A673 (cell line): ENCODE measurements around the gene SLC35A1. TPM values are rescaled to one million over a fixed set of nuclear protein-coding genes. Genes with fewer than 3 reads are reported as not detected.

ENCODE experiments used
- BruUV-seq: library from RNA; stranded (reverse); fragments of 400-500 nt; replicated peaks from 2 replicates; lab custom pipeline; 2021; lab: Mats Ljungman, UMichigan
- CTCF ChIA-PET: fragments of 300-600 bp; sonication (Branson Sonifier 250); formaldehyde crosslinking; loops from one replicate; lab custom pipeline; 2022; ENCODE audit warnings: antibody characterized with exemption; lab: Charles Lee
- POLR2A ChIA-PET: fragments of 300-600 bp; sonication (Branson Sonifier 250); formaldehyde crosslinking; loops from one replicate; lab custom pipeline; 2022; ENCODE audit warnings: antibody characterized with exemption; ENCODE audit not compliant: low non-redundant PET; lab: Charles Lee
- DNase-seq: peaks from one replicate; pipeline ENCODE4 v3.0.0-alpha.2; 2015; ENCODE audit warnings: low spot score
- H3K27ac ChIP-seq: fragments of 200-600 bp; sonication (generic); 2 replicates; pipeline ENCODE4 v1.5.1; 2016; ENCODE audit warnings: mixed run types, low read depth, mild to moderate bottlenecking, mixed read lengths, antibody characterized with exemption, low read length; ENCODE audit not compliant: poor library complexity, severe bottlenecking
- H3K27me3 ChIP-seq: fragments of 200-600 bp; sonication (generic); replicated peaks from 2 replicates; pipeline ENCODE4 v1.6.1; 2017; ENCODE audit warnings: mixed run types, low read depth, mild to moderate bottlenecking, mixed read lengths, antibody characterized with exemption, low read length; ENCODE audit not compliant: insufficient read depth, poor library complexity
- H3K36me3 ChIP-seq: fragments of 200-600 bp; sonication (generic); 2 replicates; pipeline ENCODE4 v1.6.1; 2016; ENCODE audit warnings: mixed run types, mild to moderate bottlenecking, mixed read lengths, antibody characterized with exemption, low read length; ENCODE audit not compliant: insufficient read depth, poor library complexity, severe bottlenecking
- H3K4me1 ChIP-seq: fragments of 200-600 bp; sonication (generic); 2 replicates; pipeline ENCODE4 v1.6.1; 2017; ENCODE audit warnings: mixed run types, mild to moderate bottlenecking, mixed read lengths, antibody characterized with exemption, low read length; ENCODE audit not compliant: insufficient read depth, poor library complexity, severe bottlenecking
- H3K4me3 ChIP-seq: fragments of 200-600 bp; sonication (generic); 2 replicates; pipeline ENCODE4 v1.5.1; 2016; ENCODE audit warnings: low read depth, mixed run types, mild to moderate bottlenecking, mixed read lengths, low read length; ENCODE audit not compliant: poor library complexity, severe bottlenecking
- H3K9me3 ChIP-seq: fragments of 200-600 bp; sonication (generic); 2 replicates; pipeline ENCODE4 v1.6.1; 2016; ENCODE audit warnings: mixed run types, low read depth, mild to moderate bottlenecking, mixed read lengths, antibody characterized with exemption, low read length; ENCODE audit not compliant: poor library complexity, severe bottlenecking
- EZH2 ChIP-seq: fragments of 200-600 bp; sonication (generic); IDR thresholded peaks from 2 replicates; pipeline ENCODE4 v1.6.1; 2017; ENCODE audit warnings: borderline replicate concordance, low read depth, mild to moderate bottlenecking, mixed read lengths, antibody characterized with exemption, low read length; ENCODE audit not compliant: poor library complexity, severe bottlenecking
- intact Hi-C: fragments of 100-400 bp; cut with micrococcal nuclease; formaldehyde crosslinking; loops from one replicate; pipeline ENCODE4 v1.10.0; 2022; ENCODE audit not compliant: unreplicated experiment
- total RNA-seq: library from RNA; stranded (reverse); gene quantifications from 2 replicates; pipeline ENCODE4 v1.2.3, GENCODE V29; 2021
- TF ChIP-seq, protein P1 (sequence below): fragments of 300-800, 200-600 bp; sonication (generic); conservative IDR thresholded peaks from 2 replicates; pipeline ENCODE4 v1.5.1; 2017; ENCODE audit warnings: low read depth, mild to moderate bottlenecking, antibody characterized with exemption, low read length, moderate library complexity, mixed read lengths

Gene SLC35A1
- total RNA-seq, 1 experiment from 2014 or later = 11.5 TPM

DNA sequence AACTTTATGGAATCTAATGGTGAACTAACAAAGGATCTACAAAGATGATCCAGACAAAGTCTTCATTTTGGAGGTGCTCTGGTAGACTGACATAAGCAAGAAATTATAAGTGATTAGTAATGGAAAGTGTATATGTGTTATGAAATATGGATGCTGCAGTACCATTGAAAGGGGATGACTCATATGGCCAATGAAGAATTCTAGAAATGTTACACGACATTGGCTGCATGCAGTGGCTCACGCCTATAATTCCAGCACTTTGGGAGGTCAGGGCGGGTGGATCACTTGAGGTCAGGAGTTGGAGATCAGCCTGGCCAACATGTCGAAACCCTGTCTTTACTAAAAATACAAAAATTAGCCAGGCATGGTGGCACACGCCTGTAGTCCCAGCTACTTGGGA is 41.5 kb upstream of the SLC35A1 start:
- no peak overlapping the region for H3K4me3 ChIP-seq
- ChIA-PET POLR2A (no interaction called here), CTCF (no interaction called here)
- peaks cover 31% of the 10 kb centered on the region for H3K27me3 ChIP-seq
- H3K27ac ChIP-seq = no peak overlapping the region
- intact Hi-C loops = no loop called here
- BruUV-seq = no TSS peak
- DNase-seq = no peak
- no peaks in the 10 kb centered on the region for H3K4me1 ChIP-seq
- TF ChIP-seq EZH2 = no peak
- H3K9me3 ChIP-seq = no peaks in the 10 kb centered on the region
- no peaks in the 10 kb centered on the region for H3K36me3 ChIP-seq

DNA sequence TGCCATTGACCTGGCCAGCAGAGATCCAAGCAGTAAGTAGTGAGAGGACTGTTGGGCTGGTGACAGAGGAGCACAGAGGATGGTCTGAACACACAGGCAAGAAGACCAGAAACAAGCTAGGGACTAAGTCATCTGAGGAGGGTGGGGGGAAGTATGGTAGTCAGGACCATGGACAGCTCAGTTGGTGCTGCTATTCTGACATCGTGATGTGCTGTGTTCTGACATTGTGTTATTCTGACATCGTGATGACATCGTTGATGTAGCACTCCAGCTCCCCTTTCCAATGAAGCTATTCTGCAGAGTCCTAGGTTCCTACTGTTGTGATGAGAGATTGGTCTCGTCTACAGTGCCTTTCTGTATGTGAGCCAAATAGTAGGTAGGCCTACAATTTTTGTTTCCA is 36.3 kb upstream of the SLC35A1 start:
- Histone ChIP-seq H3K36me3 (no peaks in the 10 kb centered on the region), H3K4me3 (no peak overlapping the region), H3K27me3 (peaks cover 14% of the 10 kb centered on the region), H3K9me3 (no peaks in the 10 kb centered on the region), H3K4me1 (no peaks in the 10 kb centered on the region), H3K27ac (no peak overlapping the region)
- POLR2A ChIA-PET = no interaction called here
- intact Hi-C loops = no loop called here
- CTCF ChIA-PET = no interaction called here
- no TSS peak for BruUV-seq
- peak; percentile 75 for DNase-seq
- TF ChIP-seq, protein P1, sequence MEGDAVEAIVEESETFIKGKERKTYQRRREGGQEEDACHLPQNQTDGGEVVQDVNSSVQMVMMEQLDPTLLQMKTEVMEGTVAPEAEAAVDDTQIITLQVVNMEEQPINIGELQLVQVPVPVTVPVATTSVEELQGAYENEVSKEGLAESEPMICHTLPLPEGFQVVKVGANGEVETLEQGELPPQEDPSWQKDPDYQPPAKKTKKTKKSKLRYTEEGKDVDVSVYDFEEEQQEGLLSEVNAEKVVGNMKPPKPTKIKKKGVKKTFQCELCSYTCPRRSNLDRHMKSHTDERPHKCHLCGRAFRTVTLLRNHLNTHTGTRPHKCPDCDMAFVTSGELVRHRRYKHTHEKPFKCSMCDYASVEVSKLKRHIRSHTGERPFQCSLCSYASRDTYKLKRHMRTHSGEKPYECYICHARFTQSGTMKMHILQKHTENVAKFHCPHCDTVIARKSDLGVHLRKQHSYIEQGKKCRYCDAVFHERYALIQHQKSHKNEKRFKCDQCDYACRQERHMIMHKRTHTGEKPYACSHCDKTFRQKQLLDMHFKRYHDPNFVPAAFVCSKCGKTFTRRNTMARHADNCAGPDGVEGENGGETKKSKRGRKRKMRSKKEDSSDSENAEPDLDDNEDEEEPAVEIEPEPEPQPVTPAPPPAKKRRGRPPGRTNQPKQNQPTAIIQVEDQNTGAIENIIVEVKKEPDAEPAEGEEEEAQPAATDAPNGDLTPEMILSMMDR = no peak
- no peak for TF ChIP-seq EZH2

DNA sequence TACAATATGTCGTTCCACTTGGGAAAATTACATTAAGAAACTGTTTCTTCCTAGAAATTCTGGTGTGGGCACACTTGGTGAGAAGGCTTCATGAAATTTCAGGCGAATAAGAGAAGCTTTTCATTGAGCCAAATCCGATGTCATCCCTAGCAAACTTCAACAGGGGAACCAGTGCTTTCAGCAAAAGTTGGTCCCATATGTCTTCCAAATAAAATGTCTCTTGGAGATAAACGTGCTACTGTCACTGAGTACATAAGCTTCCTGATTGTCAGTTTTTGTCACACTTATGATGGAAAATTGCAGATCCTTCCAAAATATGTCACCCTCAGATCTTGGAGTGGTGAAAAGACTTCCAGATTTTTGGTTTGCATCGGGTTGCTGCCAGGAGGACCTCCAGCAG is 31.1 kb upstream of the SLC35A1 start:
- CTCF ChIA-PET = interaction anchor here (0.5 kb wide), 1 partner anchor 216 kb away, joined by 4 read pairs; no protein-coding TSS in a partner anchor
- TF ChIP-seq EZH2 = no peak
- TF ChIP-seq, protein P1 = no peak
- intact Hi-C loops = no loop called here
- Histone ChIP-seq H3K27ac (no peak overlapping the region), H3K36me3 (no peaks in the 10 kb centered on the region), H3K9me3 (no peaks in the 10 kb centered on the region), H3K27me3 (peaks cover 11% of the 10 kb centered on the region), H3K4me1 (no peaks in the 10 kb centered on the region), H3K4me3 (no peak overlapping the region)
- BruUV-seq = no TSS peak
- POLR2A ChIA-PET = no interaction called here
- DNase-seq = no peak

DNA sequence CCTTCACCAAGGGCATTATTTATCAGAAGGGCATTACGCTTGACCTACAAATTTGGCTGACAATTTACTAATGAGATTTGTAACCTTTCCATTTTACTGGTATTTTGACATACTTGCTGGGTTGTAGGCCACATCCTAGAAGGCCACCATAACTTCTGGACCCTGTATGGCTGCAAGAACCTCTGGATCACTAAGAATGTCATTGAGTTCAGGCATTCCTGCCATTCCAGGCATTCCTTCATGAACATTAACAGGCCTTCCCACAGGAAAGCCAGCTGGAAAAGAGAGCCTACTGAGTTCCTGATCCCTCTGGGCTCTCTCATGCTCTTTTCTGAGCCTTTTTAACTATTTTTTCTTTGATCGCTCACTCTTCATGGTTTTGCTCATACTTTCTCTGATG is 28.4 kb upstream of the SLC35A1 start:
- no peak for DNase-seq
- H3K9me3 ChIP-seq = no peaks in the 10 kb centered on the region
- peaks cover 11% of the 10 kb centered on the region for H3K27me3 ChIP-seq
- BruUV-seq = no TSS peak
- intact Hi-C loops = no loop called here
- H3K36me3 ChIP-seq = no peaks in the 10 kb centered on the region
- no peak for TF ChIP-seq EZH2
- TF ChIP-seq, protein P1 = no peak
- no peaks in the 10 kb centered on the region for H3K4me1 ChIP-seq
- ChIA-PET POLR2A (no interaction called here), CTCF (no interaction called here)
- H3K4me3 ChIP-seq = no peak overlapping the region
- H3K27ac ChIP-seq = no peak overlapping the region
